HUES6 (cell line): ENCODE measurements around the gene SULT2B1.
A peak's percentile ranks its signal among the peaks of the same experiment; 100 is the strongest.

Experiments
- H3K27ac ChIP-seq: 2 replicates; pipeline ENCODE4 v1.7.0; 2013; ENCODE audit warnings: low read depth, mild to moderate bottlenecking, low read length, inconsistent platforms
- H3K27me3 ChIP-seq: 2 replicates; pipeline ENCODE4 v1.6.1; 2013; ENCODE audit warnings: low read length; ENCODE audit not compliant: control insufficient read depth, insufficient read depth
- H3K36me3 ChIP-seq: 2 replicates; pipeline ENCODE4 v1.6.1; 2013; ENCODE audit warnings: low read length; ENCODE audit not compliant: control insufficient read depth, insufficient read depth
- H3K4me1 ChIP-seq: 2 replicates; pipeline ENCODE4 v1.6.1; 2013; ENCODE audit warnings: low read length; ENCODE audit not compliant: control insufficient read depth, insufficient read depth
- H3K4me3 ChIP-seq: 2 replicates; pipeline ENCODE4 v1.5.1; 2013; ENCODE audit warnings: low read depth, low read length
- H3K9ac ChIP-seq: one replicate; pipeline ENCODE4 v1.6.1; 2013; ENCODE audit warnings: mild to moderate bottlenecking, low read length
- H3K9me3 ChIP-seq: 2 replicates; pipeline ENCODE4 v1.6.1; 2013; ENCODE audit warnings: low read depth, low read length; ENCODE audit not compliant: control insufficient read depth, insufficient read depth

SULT2B1 gene

GRCh38 chr19:48551437-48552302 lies at the start of gene SULT2B1:
Gene SULT2B1 (plus strand): TSS chr19:48552172. CDS start chr19:48552253, 81 bp downstream.
- Histone ChIP-seq H3K9me3 (no peaks in the 10 kb centered on the region), H3K27ac (no peak within 1 kb of the TSS), H3K4me1 (peaks cover 17% of the 10 kb centered on the region), H3K27me3 (no peaks in the 10 kb centered on the region), H3K9ac (no peak within 1 kb of the TSS), H3K4me3 (no peak within 1 kb of the TSS), H3K36me3 (no peaks in the 10 kb centered on the region)

- H3K9me3 ChIP-seq = no peaks in the 10 kb centered on the region
- no peaks in the 10 kb centered on the region for H3K36me3 ChIP-seq
- peaks cover 10% of the 10 kb centered on the region for H3K4me1 ChIP-seq
- no peak overlapping the region for H3K27ac ChIP-seq
- no peaks in the 10 kb centered on the region for H3K27me3 ChIP-seq
- no peak overlapping the region for H3K9ac ChIP-seq
- H3K4me3 ChIP-seq = peak overlapping the region; percentile 53
These were observed 49.5 kb upstream of the SULT2B1 start for GRCh38 chr19:48502350-48503018.

GRCh38 chr19:48506138-48506733 lies 45.7 kb upstream of the SULT2B1 start:
- no peak overlapping the region for H3K27ac ChIP-seq
- H3K36me3 ChIP-seq = no peaks in the 10 kb centered on the region
- no peak overlapping the region for H3K9ac ChIP-seq
- no peak overlapping the region for H3K4me3 ChIP-seq
- no peaks in the 10 kb centered on the region for H3K9me3 ChIP-seq
- H3K27me3 ChIP-seq = peaks cover 4% of the 10 kb centered on the region; the same call in 1 of the 2 replicates
- peaks cover 5% of the 10 kb centered on the region for H3K4me1 ChIP-seq

- Histone ChIP-seq H3K9ac (no peak overlapping the region), H3K36me3 (no peaks in the 10 kb centered on the region), H3K27me3 (peaks cover 19% of the 10 kb centered on the region), H3K27ac (no peak overlapping the region), H3K4me3 (no peak overlapping the region), H3K4me1 (no peaks in the 10 kb centered on the region), H3K9me3 (no peaks in the 10 kb centered on the region)
These were observed 44.0 kb upstream of the SULT2B1 start for GRCh38 chr19:48507911-48508439.

- Histone ChIP-seq H3K27me3 (peaks cover 24% of the 10 kb centered on the region), H3K36me3 (no peaks in the 10 kb centered on the region), H3K9ac (no peak overlapping the region), H3K9me3 (no peaks in the 10 kb centered on the region), H3K27ac (no peak overlapping the region), H3K4me1 (no peaks in the 10 kb centered on the region), H3K4me3 (no peak overlapping the region)
These were observed 43.1 kb upstream of the SULT2B1 start for GRCh38 chr19:48508729-48509411.

- Histone ChIP-seq H3K9me3 (no peaks in the 10 kb centered on the region), H3K27me3 (peaks cover 24% of the 10 kb centered on the region), H3K9ac (no peak overlapping the region), H3K27ac (no peak overlapping the region), H3K36me3 (no peaks in the 10 kb centered on the region), H3K4me1 (peaks cover 4% of the 10 kb centered on the region), H3K4me3 (peak overlapping the region; percentile 62)
These were observed 42.3 kb upstream of the SULT2B1 start for GRCh38 chr19:48509467-48510194.

GRCh38 chr19:48510421-48511268 lies 41.3 kb upstream of the SULT2B1 start:
- Histone ChIP-seq H3K4me1 (peaks cover 4% of the 10 kb centered on the region), H3K4me3 (peak overlapping the region; percentile 62), H3K36me3 (no peaks in the 10 kb centered on the region), H3K9ac (no peak overlapping the region), H3K9me3 (no peaks in the 10 kb centered on the region), H3K27me3 (peaks cover 24% of the 10 kb centered on the region), H3K27ac (no peak overlapping the region)

GRCh38 chr19:48511321-48511731 lies 40.6 kb upstream of the SULT2B1 start:
- no peak overlapping the region for H3K27ac ChIP-seq
- H3K4me3 ChIP-seq = peak overlapping the region; percentile 62
- no peaks in the 10 kb centered on the region for H3K36me3 ChIP-seq
- H3K27me3 ChIP-seq = peaks cover 24% of the 10 kb centered on the region
- peaks cover 4% of the 10 kb centered on the region for H3K4me1 ChIP-seq
- no peak overlapping the region for H3K9ac ChIP-seq
- H3K9me3 ChIP-seq = no peaks in the 10 kb centered on the region

- H3K4me1 ChIP-seq = peaks cover 4% of the 10 kb centered on the region
- peaks cover 24% of the 10 kb centered on the region for H3K27me3 ChIP-seq
- peak within 1 kb of the TSS; percentile 62 for H3K4me3 ChIP-seq
- H3K9me3 ChIP-seq = no peaks in the 10 kb centered on the region
- no peak within 1 kb of the TSS for H3K9ac ChIP-seq
- no peak within 1 kb of the TSS for H3K27ac ChIP-seq
- H3K36me3 ChIP-seq = no peaks in the 10 kb centered on the region
These were observed 40.0 kb upstream of the SULT2B1 start, which contains the start of gene LMTK3 for GRCh38 chr19:48511800-48512503. Gene LMTK3 (minus strand): TSS chr19:48511835. CDS start chr19:48511576, 259 bp downstream.
